Endothelial cell of umbilical vein (primary cell): ENCODE results near the gene CEP85L. TPM values are rescaled to one million over a fixed set of nuclear protein-coding genes. Genes with fewer than 3 reads are reported as not detected.

ENCODE experiments used
- BruUV-seq: library from RNA; stranded (reverse); fragments of 400-500 nt; replicated peaks from 2 replicates; lab custom pipeline; 2021; lab: Mats Ljungman, UMichigan
- CTCF ChIA-PET: fragments of 300-600, 350-600 bp; sonication (Branson Sonifier 250); formaldehyde crosslinking; loops from one replicate; lab custom pipeline; 2021; ENCODE audit warnings: antibody characterized with exemption, inconsistent platforms; lab: Charles Lee
- POLR2A ChIA-PET: fragments of 300-600, 350-600 bp; sonication (Branson Sonifier 250); formaldehyde crosslinking; loops from one replicate; lab custom pipeline; 2021; ENCODE audit warnings: antibody characterized with exemption, inconsistent platforms; lab: Charles Lee
- DNase-seq: peaks from one replicate; pipeline ENCODE4 v3.0.0-alpha.2; 2011; ENCODE audit warnings: low read depth, low spot score
- FAIRE-seq: peaks from 2 replicates; lab custom pipeline; 2011; peaks lifted over from hg19 to GRCh38; lab: Jason Lieb, UNC
- H2AFZ ChIP-seq: 2 replicates; pipeline ENCODE4 v1.6.0; 2012; ENCODE audit warnings: low read depth, low read length, control low read depth, inconsistent platforms
- H3K27ac ChIP-seq: 2 replicates; pipeline ENCODE4 v1.5.1; 2011; ENCODE audit warnings: low read depth, mild to moderate bottlenecking, control low read depth, low read length, moderate library complexity; ENCODE audit not compliant: insufficient read depth
- H3K27me3 ChIP-seq, 2 experiments: 2 replicates each; pipeline versions ENCODE4 v1.6.0 to v1.6.1; 2011; ENCODE audit warnings: low read length in 2 of 2, mixed read lengths in 1 of 2; ENCODE audit not compliant: control insufficient read depth in 2 of 2, insufficient read depth in 2 of 2
- H3K36me3 ChIP-seq, 2 experiments: 2 replicates in 1 of 2; 3 replicates in 1 of 2; pipeline ENCODE4 v1.5.1; 2011; ENCODE audit warnings: low read length in 2 of 2, mild to moderate bottlenecking in 1 of 2, moderate library complexity in 1 of 2; ENCODE audit not compliant: control insufficient read depth in 2 of 2, insufficient read depth in 2 of 2; ENCODE audit errors: extremely low read depth in 1 of 2
- H3K4me1 ChIP-seq: 3 replicates; pipeline ENCODE4 v1.5.1; 2011; ENCODE audit warnings: mild to moderate bottlenecking, low read length; ENCODE audit not compliant: control insufficient read depth, insufficient read depth; ENCODE audit errors: extremely low read depth
- H3K4me2 ChIP-seq: 2 replicates; pipeline ENCODE4 v1.6.1; 2011; ENCODE audit warnings: low read length, control low read depth, mixed read lengths; ENCODE audit not compliant: insufficient read depth
- H3K4me3 ChIP-seq, 3 experiments: fragments of 200-600 bp in 1 of 3; sonication (generic), shearing (Covaris generic) in 1 of 3; replicated peaks in 1 of 3; 2 replicates each; pipeline ENCODE4 v1.5.1; 2011 to 2016; ENCODE audit warnings: control low read depth in 3 of 3, low read length in 3 of 3, mild to moderate bottlenecking in 2 of 3, inconsistent platforms in 1 of 3, low read depth in 1 of 3, moderate library complexity in 1 of 3; ENCODE audit not compliant: insufficient read depth in 1 of 3
- H3K79me2 ChIP-seq: 2 replicates; pipeline ENCODE4 v1.6.0; 2012; ENCODE audit warnings: low read length, inconsistent platforms; ENCODE audit not compliant: control insufficient read depth, insufficient read depth
- H3K9ac ChIP-seq: replicated peaks from 2 replicates; pipeline ENCODE3; 2011; ENCODE audit warnings: low read length, control low read depth; ENCODE audit not compliant: insufficient read depth; ENCODE audit errors: extremely low read depth
- H3K9me1 ChIP-seq: replicated peaks from 3 replicates; pipeline ENCODE4 v1.6.0; 2011; ENCODE audit warnings: mild to moderate bottlenecking, low read length; ENCODE audit not compliant: control insufficient read depth, insufficient read depth; ENCODE audit errors: extremely low read depth
- H3K9me3 ChIP-seq: replicated peaks from 2 replicates; pipeline ENCODE4 v1.5.1; 2012; ENCODE audit warnings: low read length, inconsistent platforms; ENCODE audit not compliant: control insufficient read depth, insufficient read depth
- H4K20me1 ChIP-seq: replicated peaks from 2 replicates; pipeline ENCODE3; 2011; ENCODE audit warnings: mild to moderate bottlenecking, low read length; ENCODE audit not compliant: control insufficient read depth, insufficient read depth; ENCODE audit errors: extremely low read depth
- EZH2 ChIP-seq: IDR thresholded peaks from 2 replicates; pipeline ENCODE4 v1.6.1; 2012; ENCODE audit warnings: borderline replicate concordance, low read depth, mild to moderate bottlenecking, moderate library complexity, low read length, inconsistent platforms; ENCODE audit not compliant: severe bottlenecking
- FOS ChIP-seq: IDR thresholded peaks from 2 replicates; pipeline ENCODE4 v1.6.1; 2011; ENCODE audit warnings: mild to moderate bottlenecking, low read length, moderate library complexity, borderline replicate concordance; ENCODE audit not compliant: insufficient read depth
- GATA2 ChIP-seq: IDR thresholded peaks from 2 replicates; pipeline ENCODE4 v1.7.0; 2011; ENCODE audit warnings: low read depth, mild to moderate bottlenecking, moderate library complexity, mixed read lengths, low read length; ENCODE audit not compliant: insufficient read length, insufficient read depth
- JUN ChIP-seq: IDR thresholded peaks from 2 replicates; pipeline ENCODE4 v1.6.1; 2011; ENCODE audit warnings: borderline replicate concordance, low read depth; ENCODE audit not compliant: insufficient read length, insufficient read depth
- MYC ChIP-seq: IDR thresholded peaks from one replicate; pipeline ENCODE4 v1.6.1; 2011; ENCODE audit warnings: mild to moderate bottlenecking, low read depth, low read length
- POLR2A ChIP-seq: IDR thresholded peaks from 2 replicates; pipeline ENCODE4 v1.6.1; 2012; ENCODE audit warnings: low read depth, mild to moderate bottlenecking, control low read depth, low read length
- POLR2AphosphoS5 ChIP-seq: IDR thresholded peaks from 2 replicates; pipeline ENCODE4 v1.6.1; 2012; ENCODE audit warnings: low read depth, mild to moderate bottlenecking, control low read depth, low read length, moderate library complexity; ENCODE audit not compliant: insufficient read depth
- dilution Hi-C: fragments of 300-500 bp; cut with MboI; formaldehyde crosslinking; loops from one replicate; pipeline ENCODE4 v1.15.0; 2019; ENCODE audit warnings: low sequenced_read_pairs; ENCODE audit not compliant: extremely low pct_ligation_motif_present
- intact Hi-C: fragments of 100-400 bp; cut with micrococcal nuclease; formaldehyde crosslinking; loops from one replicate; pipeline ENCODE4 v1.10.0; 2022
- polyA plus RNA-seq, 4 experiments: library from polyadenylated mRNA; depleted of rRNA in 3 of 4; stranded (reverse) in 3 of 4; unstranded in 1 of 4; fragments of >200 nt; gene quantifications; 2 replicates each; pipeline versions ENCODE4 v1.2.1 to v1.2.3, GENCODE V29; 2011 to 2012; ENCODE audit warnings: missing spikeins in 1 of 4
- total RNA-seq: library from RNA; stranded (reverse); gene quantifications from 2 replicates; pipeline ENCODE4 v1.2.3, GENCODE V29; 2021
- TF ChIP-seq, protein P1 (sequence below), 2 donors: IDR thresholded peaks; 1 replicate in 1 of 2; 2 replicates in 1 of 2; pipeline ENCODE4 v1.5.1; 2011; ENCODE audit warnings: low read length in 2 of 2, mild to moderate bottlenecking in 2 of 2, moderate library complexity in 2 of 2, control low read depth in 1 of 2, inconsistent platforms in 1 of 2, low read depth in 1 of 2; ENCODE audit not compliant: insufficient read depth in 1 of 2; ENCODE audit errors: extremely low read depth in 1 of 2
- TF ChIP-seq, protein P2 (sequence below): IDR thresholded peaks from 2 replicates; pipeline ENCODE4 v1.6.1; 2011; ENCODE audit not compliant: insufficient read depth, insufficient read length

The CEP85L gene
- total and polyA plus RNA-seq, 2 donors (not counting 3 experiments of a cell fraction or from before 2014, with no cell fraction given): 1.8 to 9.2 TPM

DNA sequence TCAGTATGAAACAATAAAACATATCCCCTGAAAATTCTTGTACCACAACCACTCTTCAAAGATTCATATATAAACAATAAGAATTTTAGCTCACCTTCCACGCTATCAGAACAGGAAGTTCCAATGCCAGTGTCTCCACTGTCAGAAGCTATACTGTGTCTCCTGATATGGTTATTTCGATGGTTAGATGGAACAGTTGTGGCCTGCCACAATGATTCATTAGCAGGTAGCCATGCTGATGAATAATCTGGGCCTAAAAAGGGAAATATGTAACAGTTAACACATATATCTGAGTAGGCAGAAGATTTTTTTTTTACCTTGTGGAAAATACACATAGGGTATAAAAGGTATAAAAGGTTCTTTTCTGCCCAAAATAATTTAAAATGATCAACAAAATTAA lies 19.0 kb downstream of the CEP85L start:
- no peak overlapping the region for H3K9ac ChIP-seq

DNA sequence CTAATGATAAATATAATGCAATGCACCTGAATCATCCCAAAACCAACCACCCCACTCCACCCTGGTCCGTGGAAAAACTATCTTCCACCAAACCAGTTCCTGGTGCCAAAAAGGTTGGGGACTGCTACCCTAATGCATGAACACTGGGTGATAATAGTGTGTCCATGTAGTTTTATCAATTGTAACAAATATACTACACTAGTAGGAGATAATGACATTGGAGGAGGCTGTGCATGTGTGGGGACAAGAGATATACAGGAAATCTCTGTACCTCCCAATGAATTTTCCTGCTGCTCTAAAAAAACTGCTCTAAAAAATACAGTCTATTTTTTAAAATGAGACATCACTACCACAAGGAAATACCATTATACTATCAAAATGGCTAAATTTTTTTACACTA lies 20.5 kb downstream of the CEP85L start:
- intact Hi-C loops: no loop called here
- H3K79me2 ChIP-seq: peaks cover 75% of the 10 kb centered on the region
- no TSS peak for BruUV-seq

More for the DNA sequence above, 19.0 kb downstream of the CEP85L start:
- no peak for DNase-seq
- Histone ChIP-seq H3K79me2 (peaks cover 79% of the 10 kb centered on the region), H2AFZ (no peak overlapping the region), H3K4me2 (no peak overlapping the region), H4K20me1 (peaks cover 4% of the 10 kb centered on the region), H3K9me1 (no peaks in the 10 kb centered on the region), H3K4me3 (no peak overlapping the region), H3K36me3 (no peaks in the 10 kb centered on the region), H3K27ac (no peak overlapping the region), H3K9me3 (no peaks in the 10 kb centered on the region), H3K4me1 (no peaks in the 10 kb centered on the region), H3K27me3 (no peaks in the 10 kb centered on the region)
- dilution Hi-C loops: no loop called here
- ChIA-PET CTCF (interaction anchor here (0.8 to 1.0 kb wide), 2 partner anchors 14 to 19 kb away, joined by 3 to 4 read pairs; partner anchors contain the start of gene CEP85L), POLR2A (no interaction called here)
- intact Hi-C loops: no loop called here
- TF ChIP-seq POLR2A (no peak), MYC (no peak)
- no peak for FAIRE-seq
- BruUV-seq: no TSS peak

More for the DNA sequence above, 20.5 kb downstream of the CEP85L start:
- ChIA-PET CTCF (no interaction called here), POLR2A (no interaction called here)
- FAIRE-seq: no peak
- TF ChIP-seq POLR2AphosphoS5: no peak
- TF ChIP-seq EZH2: no peak
- TF ChIP-seq, protein P1, sequence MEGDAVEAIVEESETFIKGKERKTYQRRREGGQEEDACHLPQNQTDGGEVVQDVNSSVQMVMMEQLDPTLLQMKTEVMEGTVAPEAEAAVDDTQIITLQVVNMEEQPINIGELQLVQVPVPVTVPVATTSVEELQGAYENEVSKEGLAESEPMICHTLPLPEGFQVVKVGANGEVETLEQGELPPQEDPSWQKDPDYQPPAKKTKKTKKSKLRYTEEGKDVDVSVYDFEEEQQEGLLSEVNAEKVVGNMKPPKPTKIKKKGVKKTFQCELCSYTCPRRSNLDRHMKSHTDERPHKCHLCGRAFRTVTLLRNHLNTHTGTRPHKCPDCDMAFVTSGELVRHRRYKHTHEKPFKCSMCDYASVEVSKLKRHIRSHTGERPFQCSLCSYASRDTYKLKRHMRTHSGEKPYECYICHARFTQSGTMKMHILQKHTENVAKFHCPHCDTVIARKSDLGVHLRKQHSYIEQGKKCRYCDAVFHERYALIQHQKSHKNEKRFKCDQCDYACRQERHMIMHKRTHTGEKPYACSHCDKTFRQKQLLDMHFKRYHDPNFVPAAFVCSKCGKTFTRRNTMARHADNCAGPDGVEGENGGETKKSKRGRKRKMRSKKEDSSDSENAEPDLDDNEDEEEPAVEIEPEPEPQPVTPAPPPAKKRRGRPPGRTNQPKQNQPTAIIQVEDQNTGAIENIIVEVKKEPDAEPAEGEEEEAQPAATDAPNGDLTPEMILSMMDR (IDR thresholded peaks at IDR 0.05; ENCODE audit: extremely low read depth in 1 of 2, insufficient read depth in 1 of 2, low read depth in 1 of 2, low read length in 2 of 2): no peak
- no peak for TF ChIP-seq POLR2A
- TF ChIP-seq, protein P2, sequence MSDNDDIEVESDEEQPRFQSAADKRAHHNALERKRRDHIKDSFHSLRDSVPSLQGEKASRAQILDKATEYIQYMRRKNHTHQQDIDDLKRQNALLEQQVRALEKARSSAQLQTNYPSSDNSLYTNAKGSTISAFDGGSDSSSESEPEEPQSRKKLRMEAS: no peak
- no peak for TF ChIP-seq JUN
- no peak for TF ChIP-seq MYC
- TF ChIP-seq GATA2: no peak
- TF ChIP-seq FOS: no peak
- dilution Hi-C loops: no loop called here
- DNase-seq: no peak
- Histone ChIP-seq H3K36me3 (no peaks in the 10 kb centered on the region), H3K27me3 (no peaks in the 10 kb centered on the region), H3K4me1 (no peaks in the 10 kb centered on the region), H3K9ac (no peak overlapping the region), H2AFZ (no peak overlapping the region), H3K4me3 (no peak overlapping the region), H3K27ac (no peak overlapping the region), H3K9me1 (no peaks in the 10 kb centered on the region), H4K20me1 (no peaks in the 10 kb centered on the region), H3K9me3 (no peaks in the 10 kb centered on the region), H3K4me2 (no peak overlapping the region)
